GM06990 (cell line): ENCODE results near the gene SEC23IP.

ENCODE experiments used
- DNase-seq: peaks from one replicate; pipeline ENCODE4 v3.0.0-alpha.2; 2011; ENCODE audit not compliant: insufficient read length; ENCODE audit errors: extremely low read depth
- H3K27me3 ChIP-seq: replicated peaks from 2 replicates; pipeline ENCODE4 v1.6.0; 2011; ENCODE audit warnings: low read length; ENCODE audit not compliant: control insufficient read depth, insufficient read depth
- H3K36me3 ChIP-seq: 2 replicates; pipeline ENCODE4 v1.5.1; 2011; ENCODE audit warnings: low read length; ENCODE audit not compliant: control insufficient read depth, insufficient read depth
- H3K4me3 ChIP-seq: replicated peaks from 2 replicates; pipeline ENCODE4 v1.5.1; 2011; ENCODE audit warnings: low read depth, mild to moderate bottlenecking, control low read depth, low read length
- TF ChIP-seq, protein P1 (sequence below): IDR thresholded peaks from 2 replicates; pipeline ENCODE4 v1.5.1; 2011; ENCODE audit warnings: low read length, control low read depth, mild to moderate bottlenecking, inconsistent platforms; ENCODE audit not compliant: insufficient read depth, poor library complexity, severe bottlenecking

SEC23IP gene

DNA sequence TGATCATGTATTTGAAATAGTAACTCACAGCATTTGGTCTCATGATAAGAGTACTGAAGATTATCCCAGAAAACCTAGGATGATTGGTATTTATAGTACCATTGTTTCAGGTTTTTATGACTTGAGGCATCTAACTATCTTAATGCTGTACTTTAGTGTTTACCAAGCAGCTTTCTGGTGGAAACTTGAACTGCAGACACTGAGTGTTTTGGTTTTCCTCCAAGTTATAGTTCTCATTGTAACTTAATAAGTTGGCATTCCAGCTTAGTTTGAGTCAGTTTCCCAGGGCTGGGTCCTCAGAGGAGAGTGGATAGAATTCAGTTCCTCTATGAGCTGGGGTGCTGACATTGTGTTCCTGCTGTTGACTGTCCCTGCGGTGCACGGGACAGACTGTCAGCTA lies 50.4 kb downstream of the SEC23IP start:
- H3K27me3 ChIP-seq: no peaks in the 10 kb centered on the region
- peaks cover 7% of the 10 kb centered on the region for H3K36me3 ChIP-seq
- DNase-seq: no peak
- TF ChIP-seq, protein P1, sequence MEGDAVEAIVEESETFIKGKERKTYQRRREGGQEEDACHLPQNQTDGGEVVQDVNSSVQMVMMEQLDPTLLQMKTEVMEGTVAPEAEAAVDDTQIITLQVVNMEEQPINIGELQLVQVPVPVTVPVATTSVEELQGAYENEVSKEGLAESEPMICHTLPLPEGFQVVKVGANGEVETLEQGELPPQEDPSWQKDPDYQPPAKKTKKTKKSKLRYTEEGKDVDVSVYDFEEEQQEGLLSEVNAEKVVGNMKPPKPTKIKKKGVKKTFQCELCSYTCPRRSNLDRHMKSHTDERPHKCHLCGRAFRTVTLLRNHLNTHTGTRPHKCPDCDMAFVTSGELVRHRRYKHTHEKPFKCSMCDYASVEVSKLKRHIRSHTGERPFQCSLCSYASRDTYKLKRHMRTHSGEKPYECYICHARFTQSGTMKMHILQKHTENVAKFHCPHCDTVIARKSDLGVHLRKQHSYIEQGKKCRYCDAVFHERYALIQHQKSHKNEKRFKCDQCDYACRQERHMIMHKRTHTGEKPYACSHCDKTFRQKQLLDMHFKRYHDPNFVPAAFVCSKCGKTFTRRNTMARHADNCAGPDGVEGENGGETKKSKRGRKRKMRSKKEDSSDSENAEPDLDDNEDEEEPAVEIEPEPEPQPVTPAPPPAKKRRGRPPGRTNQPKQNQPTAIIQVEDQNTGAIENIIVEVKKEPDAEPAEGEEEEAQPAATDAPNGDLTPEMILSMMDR: no peak
- H3K4me3 ChIP-seq: no peak overlapping the region

DNA sequence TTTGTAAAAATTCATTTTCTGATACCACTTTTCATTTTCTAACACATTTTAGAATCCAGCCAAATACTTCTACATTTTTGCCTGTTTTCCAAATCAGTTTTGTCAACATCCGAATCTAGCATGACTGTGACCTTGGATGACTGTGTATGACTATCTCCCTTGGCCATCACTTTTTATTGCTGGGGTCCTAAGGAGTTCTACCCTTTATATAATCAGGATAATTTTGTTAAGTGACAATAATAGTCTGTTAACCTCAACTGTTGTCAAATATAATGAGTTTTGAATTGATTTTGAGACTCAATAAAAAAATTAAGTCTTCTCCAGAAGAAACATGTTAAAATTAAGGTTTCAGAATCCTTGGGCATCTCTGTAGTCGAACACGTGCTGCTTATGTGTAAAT lies 53.3 kb downstream of the SEC23IP start:
- TF ChIP-seq, protein P1: no peak
- no peak for DNase-seq
- Histone ChIP-seq H3K27me3 (no peaks in the 10 kb centered on the region), H3K36me3 (peaks cover 4% of the 10 kb centered on the region), H3K4me3 (no peak overlapping the region)

DNA sequence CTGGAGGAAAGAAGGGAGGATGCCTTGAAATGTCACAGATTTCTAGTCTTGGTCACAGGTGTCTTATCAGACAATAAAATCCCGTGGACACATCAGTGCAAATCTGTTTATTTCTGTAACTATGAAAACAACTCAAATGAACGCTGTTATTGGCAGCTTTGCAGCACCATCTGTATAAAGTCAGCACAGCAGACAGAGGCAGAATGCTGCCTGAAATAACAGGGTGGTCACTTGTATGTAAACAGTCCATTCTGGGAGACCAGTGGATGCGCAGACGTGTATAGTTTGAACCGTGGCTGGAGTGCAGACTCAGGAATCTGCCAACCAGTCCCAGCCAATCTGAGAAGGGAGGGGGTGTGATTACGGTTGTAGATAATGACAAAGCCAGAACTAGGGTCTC lies 54.8 kb downstream of the SEC23IP start:
- Histone ChIP-seq H3K27me3 (no peaks in the 10 kb centered on the region), H3K36me3 (peaks cover 4% of the 10 kb centered on the region), H3K4me3 (no peak overlapping the region)
- TF ChIP-seq, protein P1: no peak
- DNase-seq: no peak

DNA sequence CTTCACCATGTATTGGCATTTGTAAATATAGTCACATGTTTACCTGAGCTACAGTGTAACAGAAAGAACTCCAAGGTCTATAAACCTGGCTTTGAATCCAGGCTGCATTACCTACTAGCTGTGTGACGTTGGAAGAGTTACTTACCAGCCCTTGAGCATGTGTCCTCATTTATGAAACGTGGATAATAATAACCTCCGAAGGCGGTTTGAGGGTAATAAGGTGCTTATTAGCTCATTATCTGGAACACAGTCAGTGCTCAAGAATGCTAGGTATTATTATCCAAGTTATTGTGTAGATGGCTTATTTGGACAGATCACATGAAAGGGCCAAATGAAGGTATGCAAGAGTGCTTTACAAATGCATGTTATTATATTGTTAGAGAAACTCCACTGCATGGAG lies 64.9 kb downstream of the SEC23IP start:
- DNase-seq: no peak
- Histone ChIP-seq H3K36me3 (no peaks in the 10 kb centered on the region), H3K27me3 (no peaks in the 10 kb centered on the region), H3K4me3 (no peak overlapping the region)
- TF ChIP-seq, protein P1: no peak

DNA sequence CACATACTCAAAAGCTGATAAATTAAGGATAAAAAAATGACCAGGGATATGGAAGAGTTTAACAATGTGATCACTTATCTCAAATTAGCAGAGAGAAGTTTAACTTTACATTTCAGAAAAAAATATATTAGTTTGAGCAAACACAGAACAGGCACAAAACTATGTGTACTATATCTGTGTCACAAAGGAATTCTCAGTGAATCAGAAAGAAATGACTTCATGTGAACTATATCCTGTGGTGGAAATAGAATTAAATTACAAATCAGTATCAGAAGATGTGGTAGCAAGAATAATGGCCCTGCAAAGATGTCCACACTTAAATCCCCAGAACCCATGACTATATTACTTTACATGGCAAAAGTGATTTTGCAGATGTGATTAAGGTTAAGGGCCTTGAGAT lies 70.3 kb downstream of the SEC23IP start:
- DNase-seq: no peak
- H3K4me3 ChIP-seq: no peak overlapping the region
- H3K36me3 ChIP-seq: no peaks in the 10 kb centered on the region
- no peaks in the 10 kb centered on the region; the same call in 1 of the 2 replicates for H3K27me3 ChIP-seq
- TF ChIP-seq, protein P1: no peak

DNA sequence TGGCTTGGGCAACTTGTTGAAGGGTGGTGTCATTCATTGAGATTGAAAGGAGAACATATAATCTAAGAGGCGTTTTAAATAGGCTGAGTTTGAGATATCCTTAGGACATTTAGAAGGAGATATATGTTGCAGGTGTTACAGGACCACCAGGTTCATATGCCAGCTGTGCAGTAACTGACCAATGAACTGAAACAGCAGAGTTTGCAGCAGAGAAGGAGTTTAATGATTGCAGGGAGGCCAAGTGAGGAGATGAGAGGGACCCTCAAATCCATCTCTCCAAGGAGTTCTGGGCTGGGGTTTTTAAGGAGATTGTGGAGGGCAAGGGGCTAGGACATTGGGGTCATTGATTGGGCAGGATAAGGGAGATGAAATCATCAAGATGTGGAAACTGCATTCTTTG lies 74.5 kb downstream of the SEC23IP start:
- TF ChIP-seq, protein P1: no peak
- Histone ChIP-seq H3K36me3 (no peaks in the 10 kb centered on the region), H3K27me3 (no peaks in the 10 kb centered on the region; the same call in 1 of the 2 replicates), H3K4me3 (no peak overlapping the region)
- no peak for DNase-seq
